ENCODE results near the gene SUGCT.

DNA sequence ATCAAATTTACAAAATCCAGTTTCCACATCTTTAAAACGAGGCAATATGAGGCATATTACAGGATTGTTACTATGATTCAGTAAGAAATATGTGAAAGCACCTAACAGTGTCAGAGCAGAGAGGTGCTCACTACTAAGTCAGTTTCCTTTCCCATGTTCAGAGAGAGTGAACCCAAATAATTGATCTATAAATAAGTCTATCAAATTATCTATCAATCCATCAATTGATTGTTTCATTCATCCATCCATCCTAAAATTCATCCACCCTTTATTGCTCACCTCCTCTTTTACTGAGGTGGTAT is 340.8 kb downstream of the SUGCT start:
- TF ChIP-seq TCF12 (IDR thresholded peaks at IDR 0.05; ENCODE audit: low read depth) (no peak), NFIC (IDR thresholded peaks at IDR 0.05) (no peak), CEBPB (IDR thresholded peaks at IDR 0.05) (no peak), EP300 (IDR thresholded peaks at IDR 0.05; ENCODE audit: borderline replicate concordance) (no peak), ZBTB7A (IDR thresholded peaks at IDR 0.05; ENCODE audit: low read depth) (no peak), TEAD4 (IDR thresholded peaks at IDR 0.05) (no peak)
- TF ChIP-seq, protein P1, sequence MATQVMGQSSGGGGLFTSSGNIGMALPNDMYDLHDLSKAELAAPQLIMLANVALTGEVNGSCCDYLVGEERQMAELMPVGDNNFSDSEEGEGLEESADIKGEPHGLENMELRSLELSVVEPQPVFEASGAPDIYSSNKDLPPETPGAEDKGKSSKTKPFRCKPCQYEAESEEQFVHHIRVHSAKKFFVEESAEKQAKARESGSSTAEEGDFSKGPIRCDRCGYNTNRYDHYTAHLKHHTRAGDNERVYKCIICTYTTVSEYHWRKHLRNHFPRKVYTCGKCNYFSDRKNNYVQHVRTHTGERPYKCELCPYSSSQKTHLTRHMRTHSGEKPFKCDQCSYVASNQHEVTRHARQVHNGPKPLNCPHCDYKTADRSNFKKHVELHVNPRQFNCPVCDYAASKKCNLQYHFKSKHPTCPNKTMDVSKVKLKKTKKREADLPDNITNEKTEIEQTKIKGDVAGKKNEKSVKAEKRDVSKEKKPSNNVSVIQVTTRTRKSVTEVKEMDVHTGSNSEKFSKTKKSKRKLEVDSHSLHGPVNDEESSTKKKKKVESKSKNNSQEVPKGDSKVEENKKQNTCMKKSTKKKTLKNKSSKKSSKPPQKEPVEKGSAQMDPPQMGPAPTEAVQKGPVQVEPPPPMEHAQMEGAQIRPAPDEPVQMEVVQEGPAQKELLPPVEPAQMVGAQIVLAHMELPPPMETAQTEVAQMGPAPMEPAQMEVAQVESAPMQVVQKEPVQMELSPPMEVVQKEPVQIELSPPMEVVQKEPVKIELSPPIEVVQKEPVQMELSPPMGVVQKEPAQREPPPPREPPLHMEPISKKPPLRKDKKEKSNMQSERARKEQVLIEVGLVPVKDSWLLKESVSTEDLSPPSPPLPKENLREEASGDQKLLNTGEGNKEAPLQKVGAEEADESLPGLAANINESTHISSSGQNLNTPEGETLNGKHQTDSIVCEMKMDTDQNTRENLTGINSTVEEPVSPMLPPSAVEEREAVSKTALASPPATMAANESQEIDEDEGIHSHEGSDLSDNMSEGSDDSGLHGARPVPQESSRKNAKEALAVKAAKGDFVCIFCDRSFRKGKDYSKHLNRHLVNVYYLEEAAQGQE (IDR thresholded peaks at IDR 0.05; ENCODE audit: low read depth): no peak
- TF ChIP-seq, protein P2, sequence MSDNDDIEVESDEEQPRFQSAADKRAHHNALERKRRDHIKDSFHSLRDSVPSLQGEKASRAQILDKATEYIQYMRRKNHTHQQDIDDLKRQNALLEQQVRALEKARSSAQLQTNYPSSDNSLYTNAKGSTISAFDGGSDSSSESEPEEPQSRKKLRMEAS (IDR thresholded peaks at IDR 0.05): no peak

All from Ishikawa (cell line).